Activated T-helper 2 cell treated with anti-CD3 and anti-CD28 coated beads, Interferon-gamma antibody, Interleukin-2, Interleukin-4, amounts not matched to agents 10 μg/mL and 5 μg/mL and 100 μg/mL, durations not matched to agents 14 hours and 24 hours and 36 hours (primary cell): ENCODE data around the gene LYZ. TPM values are rescaled to one million over a fixed set of nuclear protein-coding genes. Genes with fewer than 3 reads are reported as not detected.

ENCODE experiments used
- DNase-seq: peaks from one replicate; pipeline ENCODE4 v3.0.0; 2021; ENCODE audit warnings: low spot score
- H3K27ac Mint-ChIP-seq: one replicate; pipeline ENCODE4 v1.8.0; 2021; ENCODE audit warnings: mixed read lengths
- H3K27me3 Mint-ChIP-seq: one replicate; pipeline ENCODE4 v1.8.0; 2021; ENCODE audit warnings: low read depth, mixed read lengths
- H3K36me3 Mint-ChIP-seq: one replicate; pipeline ENCODE4 v1.8.0; 2021; ENCODE audit warnings: low read depth, mixed read lengths
- H3K4me1 Mint-ChIP-seq: one replicate; pipeline ENCODE4 v1.8.0; 2021; ENCODE audit warnings: low read depth, mixed read lengths
- H3K4me3 Mint-ChIP-seq: one replicate; pipeline ENCODE4 v1.8.0; 2021; ENCODE audit warnings: low read depth, mild to moderate bottlenecking, moderate library complexity, mixed read lengths
- H3K9me3 Mint-ChIP-seq: one replicate; pipeline ENCODE4 v1.8.0; 2021; ENCODE audit warnings: mixed read lengths
- intact Hi-C: fragments of 100-400 bp; cut with micrococcal nuclease; formaldehyde crosslinking; loops from one replicate; pipeline ENCODE4 v1.15.1; 2023
- total RNA-seq: library from RNA; stranded (reverse); gene quantifications from 2 replicates; pipeline ENCODE4 v1.2.3, GENCODE V29; 2022

Gene LYZ
- total RNA-seq, 1 donor from 2014 or later = not detected

DNA sequence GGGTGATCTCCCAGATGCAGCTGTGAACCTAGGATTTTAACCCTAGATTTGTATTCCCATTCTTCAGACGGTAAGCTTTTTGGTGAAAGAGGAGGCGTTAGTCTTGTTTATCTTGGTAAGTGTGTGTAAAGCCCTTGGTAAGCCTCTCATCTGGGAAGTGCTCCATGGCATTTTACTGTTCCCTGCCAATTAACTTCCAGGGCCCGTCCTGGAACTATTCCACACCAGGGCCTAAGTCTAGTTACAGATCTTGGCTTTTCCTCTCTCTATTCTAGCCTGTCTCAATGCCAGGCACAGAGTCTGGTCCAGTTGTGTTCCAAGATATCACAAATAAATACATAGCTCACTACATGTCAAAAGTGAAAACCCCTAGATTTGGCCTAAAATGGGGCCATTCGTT lies 53.8 kb downstream of the LYZ start:
- no peak overlapping the region for H3K4me3 Mint-ChIP-seq
- no peaks in the 10 kb centered on the region for H3K27me3 Mint-ChIP-seq
- DNase-seq = no peak
- intact Hi-C loops = no loop called here
- no peaks in the 10 kb centered on the region for H3K4me1 Mint-ChIP-seq
- H3K9me3 Mint-ChIP-seq = peaks cover 5% of the 10 kb centered on the region
- no peak overlapping the region for H3K27ac Mint-ChIP-seq
- H3K36me3 Mint-ChIP-seq = peaks cover 19% of the 10 kb centered on the region

Other genes starting within 250 kb of the LYZ start
- gene CPSF6, start 108.8 kb upstream of the LYZ start, total RNA-seq = 107 and 119 TPM in 2 replicates
- 38.9 and 39.0 TPM in 2 replicates for gene YEATS4, start 11.4 kb downstream of the LYZ start, total RNA-seq
- gene FRS2, start 122.0 kb downstream of the LYZ start, total RNA-seq = 10.8 and 11.4 TPM in 2 replicates
- 409 and 416 TPM in 2 replicates for gene CCT2, start 237.1 kb downstream of the LYZ start, total RNA-seq